IPS-NIHi7 (cell line): ENCODE results near the gene CIPC.

Experiments used
- DNase-seq: peaks from one replicate; pipeline ENCODE4 v3.0.0; 2012; ENCODE audit warnings: mixed read lengths; ENCODE audit errors: extremely low spot score

CIPC gene

GRCh38 chr14:77071938-77072388, 26.1 kb upstream of the CIPC start:
- DNase-seq: no peak

GRCh38 chr14:77074969-77075368, 23.1 kb upstream of the CIPC start:
- no peak for DNase-seq

GRCh38 chr14:77076113-77076631, 21.9 kb upstream of the CIPC start:
- DNase-seq: peak; percentile 58

- DNase-seq: no peak
These were observed 21.0 kb upstream of the CIPC start for GRCh38 chr14:77077040-77077439.

- DNase-seq: no peak
These were observed 15.7 kb upstream of the CIPC start for GRCh38 chr14:77082356-77082755.

- DNase-seq: no peak
These were observed 15.0 kb upstream of the CIPC start for GRCh38 chr14:77083082-77083481.

- DNase-seq: no peak
These were observed 13.1 kb upstream of the CIPC start for GRCh38 chr14:77084985-77085384.

- DNase-seq: no peak
These were observed 12.5 kb upstream of the CIPC start for GRCh38 chr14:77085538-77085937.

GRCh38 chr14:77086017-77086727, 11.9 kb upstream of the CIPC start:
- DNase-seq: peak; percentile 45

GRCh38 chr14:77086951-77087350, 11.1 kb upstream of the CIPC start:
- DNase-seq: no peak

GRCh38 chr14:77087631-77088030, 10.4 kb upstream of the CIPC start:
- DNase-seq: no peak

- peak; percentile 82 for DNase-seq
These were observed 9.8 kb upstream of the CIPC start for GRCh38 chr14:77088219-77088618.

- no peak for DNase-seq
These were observed 9.4 kb upstream of the CIPC start for GRCh38 chr14:77088645-77089044.

- DNase-seq: no peak
These were observed 6.5 kb upstream of the CIPC start for GRCh38 chr14:77091518-77091917.

GRCh38 chr14:77092676-77093075, 5.4 kb upstream of the CIPC start:
- DNase-seq: no peak

GRCh38 chr14:77094672-77095284, 3.3 kb upstream of the CIPC start:
- DNase-seq: peak; percentile 67

- no peak for DNase-seq
These were observed 905 bp upstream of the CIPC start for GRCh38 chr14:77097006-77097699.

- peak; percentile 32 for DNase-seq
These were observed 683 bp downstream of the CIPC start for GRCh38 chr14:77098529-77099353.

GRCh38 chr14:77099425-77100167, 1.5 kb downstream of the CIPC start:
- no peak for DNase-seq

- DNase-seq: no peak
These were observed 2.9 kb downstream of the CIPC start for GRCh38 chr14:77100961-77101360.

GRCh38 chr14:77102154-77102553, 4.1 kb downstream of the CIPC start:
- no peak for DNase-seq
